OCI-LY3 (cell line): ENCODE measurements around the gene ARHGAP8.

Experiments
- H2AFZ ChIP-seq: fragments of 200-600, 300-600 bp; shearing (Covaris generic); 2 replicates; pipeline ENCODE4 v1.6.0; 2014; ENCODE audit warnings: antibody characterized with exemption, low read depth, low read length
- H3K27ac ChIP-seq: fragments of 200-600, 300-600 bp; sonication (generic); 2 replicates; pipeline ENCODE4 v1.5.1; 2014; ENCODE audit warnings: mild to moderate bottlenecking, low read length, moderate library complexity, mixed read lengths
- H3K27me3 ChIP-seq: fragments of 200-600, 300-600 bp; sonication (generic); 2 replicates; pipeline ENCODE4 v1.6.1; 2014; ENCODE audit warnings: low read depth, low read length, mixed read lengths
- H3K36me3 ChIP-seq: fragments of 200-600, 300-600 bp; sonication (generic); replicated peaks from 2 replicates; pipeline ENCODE3; 2014; ENCODE audit warnings: low read depth, low read length, mixed read lengths
- H3K4me1 ChIP-seq: fragments of 300-600, 200-600 bp; sonication (generic); 2 replicates; pipeline ENCODE4 v1.6.1; 2014; ENCODE audit warnings: low read length, mixed read lengths
- H3K4me2 ChIP-seq: fragments of 200-600, 300-600 bp; sonication (generic); 2 replicates; pipeline ENCODE4 v1.6.1; 2014; ENCODE audit warnings: low read length, mixed read lengths
- H3K4me3 ChIP-seq: fragments of 300-600, 200-600 bp; sonication (generic); 2 replicates; pipeline ENCODE4 v1.5.1; 2014; ENCODE audit warnings: antibody characterized with exemption, mild to moderate bottlenecking, low read length, moderate library complexity
- H3K79me2 ChIP-seq: fragments of 300-600, 200-600 bp; shearing (Covaris generic); 2 replicates; pipeline ENCODE4 v1.6.1; 2014; ENCODE audit warnings: mild to moderate bottlenecking, low read length, mixed read lengths
- H3K9ac ChIP-seq: fragments of 300-600, 200-600 bp; shearing (Covaris generic); 2 replicates; pipeline ENCODE4 v1.6.0; 2014; ENCODE audit warnings: mild to moderate bottlenecking, low read length, moderate library complexity
- H3K9me3 ChIP-seq: fragments of 200-600, 300-600 bp; shearing (Covaris generic); 2 replicates; pipeline ENCODE4 v1.6.1; 2014; ENCODE audit warnings: low read length, mixed read lengths; ENCODE audit not compliant: insufficient read depth
- H4K20me1 ChIP-seq: fragments of 200-600, 300-600 bp; sonication (generic); 2 replicates; pipeline ENCODE4 v1.6.1; 2016; ENCODE audit warnings: low read length, mixed read lengths; ENCODE audit not compliant: insufficient read depth
- CTCF ChIP-seq: fragments of 200-600, 300-600 bp; sonication (generic); IDR thresholded peaks from 2 replicates; pipeline ENCODE4 v1.5.1; 2014; ENCODE audit warnings: antibody characterized with exemption, low read length, low read depth
- EZH2phosphoT487 ChIP-seq: fragments of 200-600 bp; shearing (Covaris generic); IDR thresholded peaks from 2 replicates; pipeline ENCODE4 v1.6.1; 2018; ENCODE audit warnings: antibody characterized with exemption, mixed run types, low read depth

ARHGAP8 gene

GRCh38 chr22:44729391-44730021 lies 22.9 kb upstream of the ARHGAP8 start:
- Histone ChIP-seq H4K20me1 (no peaks in the 10 kb centered on the region), H3K79me2 (no peaks in the 10 kb centered on the region), H2AFZ (no peak overlapping the region), H3K9me3 (no peaks in the 10 kb centered on the region), H3K9ac (no peak overlapping the region), H3K27ac (no peak overlapping the region), H3K4me2 (no peak overlapping the region), H3K4me1 (no peaks in the 10 kb centered on the region), H3K27me3 (no peaks in the 10 kb centered on the region), H3K36me3 (no peaks in the 10 kb centered on the region), H3K4me3 (no peak overlapping the region)
- TF ChIP-seq EZH2phosphoT487 (no peak), CTCF (no peak)

- no peaks in the 10 kb centered on the region for H3K9me3 ChIP-seq
- no peak for TF ChIP-seq EZH2phosphoT487
- H3K4me3 ChIP-seq, result no peak overlapping the region
- H3K27me3 ChIP-seq, result no peaks in the 10 kb centered on the region
- H3K36me3 ChIP-seq, result no peaks in the 10 kb centered on the region
- H2AFZ ChIP-seq, result no peak overlapping the region
- no peaks in the 10 kb centered on the region for H4K20me1 ChIP-seq
- H3K9ac ChIP-seq, result no peak overlapping the region
- no peak overlapping the region for H3K4me2 ChIP-seq
- no peak overlapping the region for H3K27ac ChIP-seq
- H3K4me1 ChIP-seq, result no peaks in the 10 kb centered on the region
- H3K79me2 ChIP-seq, result no peaks in the 10 kb centered on the region
Observed at GRCh38 chr22:44730022-44730393, 22.4 kb upstream of the ARHGAP8 start.

GRCh38 chr22:44730490-44731356 lies 21.7 kb upstream of the ARHGAP8 start:
- Histone ChIP-seq H3K79me2 (no peaks in the 10 kb centered on the region), H3K36me3 (no peaks in the 10 kb centered on the region), H3K9me3 (no peaks in the 10 kb centered on the region), H3K4me3 (no peak overlapping the region), H2AFZ (no peak overlapping the region), H3K27ac (no peak overlapping the region), H4K20me1 (no peaks in the 10 kb centered on the region), H3K9ac (no peak overlapping the region), H3K4me1 (no peaks in the 10 kb centered on the region), H3K4me2 (no peak overlapping the region), H3K27me3 (no peaks in the 10 kb centered on the region)
- TF ChIP-seq CTCF, result no peak
- TF ChIP-seq EZH2phosphoT487, result no peak

- Histone ChIP-seq H3K36me3 (no peaks in the 10 kb centered on the region), H3K4me2 (no peak overlapping the region), H3K9ac (no peak overlapping the region), H3K9me3 (no peaks in the 10 kb centered on the region), H3K4me1 (no peaks in the 10 kb centered on the region), H3K79me2 (no peaks in the 10 kb centered on the region), H3K4me3 (no peak overlapping the region), H4K20me1 (no peaks in the 10 kb centered on the region), H2AFZ (no peak overlapping the region), H3K27me3 (no peaks in the 10 kb centered on the region), H3K27ac (no peak overlapping the region)
- TF ChIP-seq CTCF (no peak), EZH2phosphoT487 (no peak)
Observed at GRCh38 chr22:44731357-44731970, 20.9 kb upstream of the ARHGAP8 start.
